Right lobe of liver (tissue), 6 donors: Measurements from ENCODE around the gene RAP1B. TPM values are rescaled to one million over a fixed set of nuclear protein-coding genes. Genes with fewer than 3 reads are reported as not detected.

Experiments
- ATAC-seq, 4 donors: fragments of 200-7000 bp; cut with Tn5 transposase; one replicate each; pipeline ENCODE4 v1.9.1; 2020; ENCODE audit warnings: mild to moderate bottlenecking in 4 of 4, moderate library complexity in 4 of 4
- DNase-seq, 3 donors: peaks; one replicate each; pipeline ENCODE4 v3.0.0-alpha.2; 2020
- H3K27ac ChIP-seq, 3 donors: fragments of 200-600 bp; one replicate each; pipeline ENCODE4 v1.8.0; 2022
- H3K27me3 ChIP-seq, 2 donors: fragments of 200-600 bp; one replicate each; pipeline ENCODE4 v1.8.0; 2022
- H3K36me3 ChIP-seq, 4 donors: fragments of 200-600 bp; sonication (generic) in 1 of 4; one replicate each; pipeline versions ENCODE4 v1.5.1 to v1.8.0; 2017 to 2022; ENCODE audit warnings: control low read depth in 1 of 4
- H3K4me1 ChIP-seq, 4 donors: fragments of 200-600 bp; sonication (generic) in 1 of 4; one replicate each; pipeline versions ENCODE4 v1.5.1 to v1.8.0; 2017 to 2022; ENCODE audit warnings: control low read depth in 1 of 4
- H3K4me3 ChIP-seq, 3 donors: fragments of 200-600 bp; one replicate each; pipeline ENCODE4 v1.8.0; 2022
- H3K9me3 ChIP-seq, 4 donors: fragments of 200-600 bp; sonication (generic) in 1 of 4; one replicate each; pipeline versions ENCODE4 v1.5.1 to v1.8.0; 2017 to 2022; ENCODE audit warnings: control low read depth in 1 of 4
- CTCF ChIP-seq, 4 donors: fragments of 200-600 bp in 3 of 4; fragments of 450-650 bp in 1 of 4; IDR thresholded peaks; one replicate each; pipeline versions ENCODE4 v1.5.1 to v1.8.0; 2016 to 2022; ENCODE audit warnings: antibody characterized with exemption in 4 of 4, mild to moderate bottlenecking in 2 of 4
- POLR2A ChIP-seq: fragments of 450-650 bp; IDR thresholded peaks from one replicate; pipeline ENCODE4 v1.6.1; 2017; ENCODE audit warnings: antibody characterized with exemption, mild to moderate bottlenecking
- WGBS: methylation state at CpG from one replicate; pipeline ENCODE4 v1.1.6; 2018; ENCODE audit warnings: low coverage, low lambda C conversion rate; ENCODE audit not compliant: insufficient coverage; ENCODE audit errors: missing lambda C conversion rate; 5-methylcytosine and 5-hydroxymethylcytosine counted together
- intact Hi-C, 2 donors: fragments of 100-400 bp; cut with DNase I; formaldehyde crosslinking; loops; one replicate each; pipeline versions ENCODE4 v1.11.2 to v1.14.1; 2022
- total RNA-seq, 6 experiments: library from RNA; depleted of rRNA in 2 of 6; stranded (reverse); fragments of >200 nt in 2 of 6; fragmentation: NEBNext Ultra II Directional in 3 of 6; extraction: Animal tissue kit (Norgen Biotek cat#: 25700) in 3 of 6; gene quantifications; one replicate each; pipeline versions ENCODE4 v1.1.0 to v1.2.4, GENCODE V29; 2016 to 2023
- donor health status: DM: no; HTN: yes; CAD: no.
- donor health status: DM: no; HTN: no; CAD: no.
- donor health status: DM: no; HTN: no; CAD: no.
- donor health status: DM: no; HTN: yes; CAD: no.
- donor health status: DM: no; HTN: yes; CAD: no.

RAP1B gene
- total RNA-seq, 6 experiments from 2014 or later, result 49.7 to 120 (median 64.3) TPM

GRCh38 chr12:68578765-68579164 is 31.9 kb upstream of the RAP1B start:
- Histone ChIP-seq H3K27me3 (no peaks in the 10 kb centered on the region), H3K4me3 (no peak overlapping the region), H3K36me3 (no peaks in the 10 kb centered on the region), H3K9me3 (no peaks in the 10 kb centered on the region), H3K27ac (no peak overlapping the region), H3K4me1 (no peaks in the 10 kb centered on the region)
- WGBS, result 73% methylated on average over 6 of the region's 6 CpGs
- ATAC-seq (no peak), DNase-seq (no peak)
- TF ChIP-seq CTCF (IDR thresholded peaks at IDR 0.05), result no peak
- TF ChIP-seq POLR2A, result no peak
- intact Hi-C loops, result no loop called here

- no peak for ATAC-seq
- H3K4me1 ChIP-seq, result no peaks in the 10 kb centered on the region
- H3K4me3 ChIP-seq, result no peak overlapping the region
- H3K9me3 ChIP-seq, result no peaks in the 10 kb centered on the region
- 64% methylated on average over 5 of the region's 5 CpGs for WGBS
- DNase-seq, result no peak
- no peaks in the 10 kb centered on the region for H3K27me3 ChIP-seq
- TF ChIP-seq POLR2A, result no peak
- TF ChIP-seq CTCF (IDR thresholded peaks at IDR 0.05), result no peak
- H3K27ac ChIP-seq, result no peak overlapping the region
- H3K36me3 ChIP-seq, result no peaks in the 10 kb centered on the region
- intact Hi-C loops, result no loop called here
Measured at GRCh38 chr12:68579254-68579653, 31.4 kb upstream of the RAP1B start.

- DNase-seq, result no peak
- H3K27me3 ChIP-seq, result no peaks in the 10 kb centered on the region
- WGBS, result 80% methylated on average over 1 of the region's 1 CpG
- no peak overlapping the region for H3K4me3 ChIP-seq
- no peak for ATAC-seq
- no peaks in the 10 kb centered on the region for H3K9me3 ChIP-seq
- H3K4me1 ChIP-seq, result no peaks in the 10 kb centered on the region
- no peak overlapping the region for H3K27ac ChIP-seq
- H3K36me3 ChIP-seq, result no peaks in the 10 kb centered on the region
- TF ChIP-seq CTCF (IDR thresholded peaks at IDR 0.05) (no peak), POLR2A (no peak)
- intact Hi-C loops, result no loop called here
Measured at GRCh38 chr12:68580911-68581310, 29.8 kb upstream of the RAP1B start.

GRCh38 chr12:68581926-68582325 is 28.8 kb upstream of the RAP1B start:
- ATAC-seq (no peak), DNase-seq (no peak)
- intact Hi-C loops, result no loop called here
- TF ChIP-seq POLR2A, result no peak
- TF ChIP-seq CTCF (IDR thresholded peaks at IDR 0.05), result no peak
- no peaks in the 10 kb centered on the region for H3K27me3 ChIP-seq
- H3K9me3 ChIP-seq, result no peaks in the 10 kb centered on the region
- no peak overlapping the region for H3K4me3 ChIP-seq
- no peaks in the 10 kb centered on the region for H3K4me1 ChIP-seq
- 87% methylated on average over 4 of the region's 4 CpGs for WGBS
- H3K27ac ChIP-seq, result no peak overlapping the region
- no peaks in the 10 kb centered on the region for H3K36me3 ChIP-seq

GRCh38 chr12:68585966-68586365 is 24.7 kb upstream of the RAP1B start:
- no peak for TF ChIP-seq POLR2A
- TF ChIP-seq CTCF (IDR thresholded peaks at IDR 0.05), result no peak
- Histone ChIP-seq H3K4me1 (no peaks in the 10 kb centered on the region), H3K9me3 (no peaks in the 10 kb centered on the region), H3K27ac (no peak overlapping the region), H3K27me3 (no peaks in the 10 kb centered on the region), H3K36me3 (no peaks in the 10 kb centered on the region), H3K4me3 (no peak overlapping the region)
- ATAC-seq (no peak), DNase-seq (no peak)
- 81% methylated on average over 5 of the region's 5 CpGs for WGBS
- intact Hi-C loops, result no loop called here
